A549 (cell line): ENCODE data around the gene WRAP53.

Experiments
- CTCF ChIP-seq: fragments of >200 bp; sonication (Bioruptor Twin); formaldehyde crosslinking; IDR thresholded peaks from 3 replicates; pipeline ENCODE4 v1.5.1; 2016
- ELK1 ChIP-seq: fragments of 150-350 bp; IDR thresholded peaks from 2 replicates; pipeline ENCODE4 v1.6.1; 2014; ENCODE audit warnings: low read depth, mild to moderate bottlenecking, low read length
- EP300 ChIP-seq, 2 experiments: fragments of >200 bp; sonication (Bioruptor Twin); formaldehyde crosslinking; IDR thresholded peaks; 2 replicates in 1 of 2; 3 replicates in 1 of 2; pipeline ENCODE4 v1.6.1; 2016 to 2017
- REST ChIP-seq: fragments of 200-600 bp; sonication (generic); IDR thresholded peaks from 2 replicates; pipeline ENCODE4 v1.6.1; 2016; ENCODE audit warnings: antibody characterized with exemption, mild to moderate bottlenecking, moderate library complexity

- TF ChIP-seq CTCF = no peak
- no peak for TF ChIP-seq EP300 (IDR thresholded peaks at IDR 0.05)
- no peak for TF ChIP-seq ELK1
- TF ChIP-seq REST = no peak
Observed at GRCh38 chr17:7650509-7651096, 37.7 kb upstream of the WRAP53 start, which contains the start of gene ATP1B2.
